K562 (cell line): ENCODE data around the gene OFD1. TPM values are rescaled to one million over a fixed set of nuclear protein-coding genes. Genes with fewer than 3 reads are reported as not detected.

Experiments
- ATAC-seq: fragments of 200-7000 bp; cut with Tn5 transposase; 3 replicates; pipeline ENCODE4 v1.9.1; 2020; ENCODE audit warnings: moderate library complexity
- BruUV-seq: library from RNA; stranded (reverse); fragments of 400-500 nt; replicated peaks from 2 replicates; lab custom pipeline; 2021; lab: Mats Ljungman, UMichigan
- CTCF ChIA-PET: fragments of 300-600 bp; formaldehyde crosslinking; extraction: SDS; loops from one replicate; lab custom pipeline; 2021; ENCODE audit warnings: low intra/inter-chr PET ratio; lab: Yijun Ruan, JAX
- POLR2A ChIA-PET: fragments of 300-600, 350-650 bp; sonication (Branson Sonifier 250); formaldehyde crosslinking; extraction: SDS; loops from one replicate; lab custom pipeline; 2021; ENCODE audit warnings: antibody characterized with exemption, inconsistent platforms; lab: Yijun Ruan, JAX
- DNase-seq, 4 experiments: peaks; one replicate each; pipeline versions ENCODE4 v3.0.0 to v3.0.0-alpha.2; 2011 to 2018; ENCODE audit warnings: low spot score in 3 of 4, mixed read lengths in 3 of 4; ENCODE audit errors: extremely low read depth in 1 of 4
- FAIRE-seq: peaks from 2 replicates; lab custom pipeline; 2011; peaks lifted over from hg19 to GRCh38; lab: Jason Lieb, UNC
- H2AFZ ChIP-seq: 2 replicates; pipeline ENCODE4 v1.6.0; 2011; ENCODE audit warnings: low read depth, low read length, control low read depth, inconsistent platforms
- H3K27ac ChIP-seq: fragments of 200-600 bp; 3 replicates; pipeline ENCODE4 v1.8.0; 2011; ENCODE audit warnings: low read depth, mild to moderate bottlenecking, control low read depth, inconsistent platforms, low read length, moderate library complexity, mixed read lengths; ENCODE audit errors: extremely low read depth
- H3K27me3 ChIP-seq, 2 experiments: fragments of 300-600 bp in 1 of 2; 2 replicates in 1 of 2; 3 replicates in 1 of 2; pipeline versions ENCODE4 v1.6.0 to v1.8.0; 2011; ENCODE audit warnings: inconsistent platforms in 2 of 2, low read length in 2 of 2, mild to moderate bottlenecking in 1 of 2, mixed read lengths in 1 of 2, moderate library complexity in 1 of 2; ENCODE audit not compliant: control insufficient read depth in 2 of 2, insufficient read depth in 2 of 2
- H3K36me3 ChIP-seq: fragments of 300-600 bp; 3 replicates; pipeline ENCODE4 v1.8.0; 2011; ENCODE audit warnings: mild to moderate bottlenecking, low read length, inconsistent platforms; ENCODE audit not compliant: control insufficient read depth, insufficient read depth
- H3K4me1 ChIP-seq, 2 experiments: fragments of 200-600 bp in 1 of 2; replicated peaks in 1 of 2; 2 replicates in 1 of 2; 3 replicates in 1 of 2; pipeline versions ENCODE4 v1.5.1 to v1.8.0; 2011; ENCODE audit warnings: inconsistent platforms in 2 of 2, low read length in 2 of 2, mild to moderate bottlenecking in 1 of 2, mixed read lengths in 1 of 2, moderate library complexity in 1 of 2; ENCODE audit not compliant: control insufficient read depth in 2 of 2, insufficient read depth in 2 of 2
- H3K4me2 ChIP-seq: 2 replicates; pipeline ENCODE4 v1.6.1; 2011; ENCODE audit warnings: low read length, control low read depth, inconsistent platforms, mixed read lengths; ENCODE audit not compliant: insufficient read depth
- H3K4me3 ChIP-seq: fragments of 200-600 bp; sonication (generic), shearing (Covaris generic); 2 replicates; pipeline ENCODE4 v1.5.1; 2016; ENCODE audit warnings: control low read depth, inconsistent platforms
- H3K79me2 ChIP-seq: fragments of 200-600 bp; 3 replicates; pipeline ENCODE4 v1.8.0; 2011; ENCODE audit warnings: low read length, inconsistent platforms; ENCODE audit not compliant: control insufficient read depth, insufficient read depth
- H3K9ac ChIP-seq, 2 experiments: 2 replicates each; pipeline versions ENCODE4 v1.6.0 to v1.6.1; 2011; ENCODE audit warnings: low read depth in 2 of 2, low read length in 2 of 2, control low read depth in 1 of 2, inconsistent platforms in 1 of 2, mild to moderate bottlenecking in 1 of 2, mixed read lengths in 1 of 2; ENCODE audit not compliant: insufficient read depth in 1 of 2
- H3K9me1 ChIP-seq: one replicate; pipeline ENCODE4 v1.6.0; 2011; ENCODE audit warnings: inconsistent platforms, mild to moderate bottlenecking, low read length, moderate library complexity; ENCODE audit not compliant: control insufficient read depth, insufficient read depth
- H3K9me3 ChIP-seq: replicated peaks from 2 replicates; pipeline ENCODE4 v1.5.1; 2011; ENCODE audit warnings: low read depth, low read length, inconsistent platforms; ENCODE audit not compliant: control insufficient read depth, insufficient read depth
- H4K20me1 ChIP-seq: replicated peaks from 2 replicates; pipeline ENCODE4 v1.6.1; 2011; ENCODE audit warnings: low read length, inconsistent platforms, mixed read lengths; ENCODE audit not compliant: control insufficient read depth, insufficient read depth
- CBFA2T3 ChIP-seq: fragments of 450-650 bp; IDR thresholded peaks from 2 replicates; pipeline ENCODE4 v1.6.1; 2017
- HBP1 ChIP-seq: fragments of 450-650 bp; formaldehyde crosslinking; IDR thresholded peaks from 2 replicates; pipeline ENCODE4 v1.4.0; 2022; ENCODE audit warnings: missing genetic modification characterization
- NCOA6 ChIP-seq: fragments of 450-650 bp; IDR thresholded peaks from 2 replicates; pipeline ENCODE4 v1.6.1; 2017; ENCODE audit warnings: mild to moderate bottlenecking
- YBX1 ChIP-seq: fragments of 450-650 bp; IDR thresholded peaks from 2 replicates; pipeline ENCODE4 v1.7.1; 2016; ENCODE audit warnings: mild to moderate bottlenecking
- ZBTB40 ChIP-seq, 2 experiments: fragments of 450-650 bp in 1 of 2; sonication (generic) in 1 of 2; formaldehyde crosslinking in 1 of 2; IDR thresholded peaks; 2 replicates each; pipeline versions ENCODE4 v1.7.1 to v1.9.0; 2016 to 2022; ENCODE audit warnings: inconsistent platforms in 1 of 2, mild to moderate bottlenecking in 1 of 2, missing genetic modification reagents in 1 of 2
- ZNF408 ChIP-seq: fragments of 250-450 bp; sonication (Bioruptor Pico); IDR thresholded peaks from 2 replicates; pipeline ENCODE4 v1.4.0; 2020; ENCODE audit warnings: low read depth, mild to moderate bottlenecking, moderate library complexity
- ZNF707 ChIP-seq: fragments of 250-450 bp; sonication (Bioruptor Pico); conservative IDR thresholded peaks from 2 replicates; pipeline ENCODE4 v1.8.0; 2022; ENCODE audit warnings: inconsistent platforms, mild to moderate bottlenecking, moderate library complexity
- ZNF780A ChIP-seq: fragments of 250-450 bp; sonication (Bioruptor Pico); IDR thresholded peaks from 2 replicates; pipeline ENCODE4 v1.5.0; 2021; ENCODE audit warnings: mild to moderate bottlenecking
- WGBS: fragments of 100-300 bp; shearing (Covaris generic); methylation state at CpG from one replicate; pipeline ENCODE4 v1.1.6; 2016; ENCODE audit warnings: low coverage, mixed read lengths; ENCODE audit not compliant: insufficient coverage; ENCODE audit errors: missing lambda C conversion rate; 5-methylcytosine and 5-hydroxymethylcytosine counted together
- in situ Hi-C: fragments of 300-500 bp; cut with MboI; formaldehyde crosslinking; loops from 4 replicates; pipeline ENCODE4 v1.15.0; 2018; ENCODE audit warnings: inconsistent platforms, mixed read lengths
- intact Hi-C: fragments of 100-400 bp; cut with micrococcal nuclease; formaldehyde crosslinking; loops from 2 replicates; pipeline ENCODE4 v1.14.2; 2022
- polyA plus RNA-seq, 8 experiments: library from polyadenylated mRNA; depleted of rRNA in 4 of 8; stranded (reverse) in 5 of 8; unstranded in 3 of 8; fragments of >200 nt; fragmentation: Nextera tagmentation in 2 of 8; fragmentation: Illumina TruSeq in 1 of 8; extraction: Ambion mirVana in 2 of 8; extraction: Trizol in 1 of 8; gene quantifications; 2 replicates each; pipeline versions ENCODE4 v1.2.1 to v1.2.3, GENCODE V29; 2011 to 2014; ENCODE audit warnings: inconsistent platforms in 1 of 8, missing spikeins in 1 of 8
- total RNA-seq, 7 experiments: library from RNA; depleted of rRNA in 6 of 7; stranded (reverse); fragments of >200 nt in 6 of 7; fragmentation: Illumina TruSeq in 2 of 7; extraction: Trizol in 2 of 7; gene quantifications; 2 replicates each; pipeline versions ENCODE4 v1.2.1 to v1.2.3, GENCODE V29; 2011 to 2021; ENCODE audit warnings: low replicate concordance in 1 of 7

OFD1 gene
- total and polyA plus RNA-seq, 9 of the 15 experiments (the other 6 are each of a cell fraction or from before 2014, with no cell fraction given) = 22.0 to 49.1 (median 30.2) TPM

GRCh38 chrX:13688958-13689740 lies 45.4 kb upstream of the OFD1 start, which contains the start of gene RAB9A:
RAB9A (plus strand) TSS chrX:13689128; CDS start chrX:13708747, 19,619 bp downstream.
- Histone ChIP-seq H3K9me3 (no peaks in the 10 kb centered on the region), H3K4me1 (peaks cover 6 to 24% of the 10 kb centered on the region in 2 experiments; a peak in 2 of 5 replicates), H2AFZ (peak within 1 kb of the TSS; percentile 97), H3K27ac (peak within 1 kb of the TSS; percentile 93), H3K9me1 (no peaks in the 10 kb centered on the region), H3K4me3 (peak within 1 kb of the TSS; percentile 95), H3K27me3 (no peaks in the 10 kb centered on the region), H3K79me2 (peaks cover 50% of the 10 kb centered on the region), H3K4me2 (peak within 1 kb of the TSS; percentile 89), H3K36me3 (peaks cover 7% of the 10 kb centered on the region; the same call in 1 of the 3 replicates), H3K9ac (peak within 1 kb of the TSS; percentile 92), H4K20me1 (peaks cover 10% of the 10 kb centered on the region; the same call in 1 of the 2 replicates)
- POLR2A ChIA-PET = interaction anchor here (0.7 to 1.9 kb wide), 4 partner anchors 8 to 178 kb away, joined by 4 to 8 read pairs (median 5); no protein-coding TSS in a partner anchor
- intact Hi-C loops (loop anchor here (1.0 kb wide), 1 partner anchor 20 kb away; no protein-coding TSS in a partner anchor), in situ Hi-C loops (no loop called here)
- DNase-seq (peak; percentile 87 to 92 (median 90)), ATAC-seq (peak; percentile 94), FAIRE-seq (peak; percentile 29)
- CTCF ChIA-PET = no interaction called here
- WGBS = 2% methylated on average over 15 of the region's 68 CpGs
- no TSS peak for BruUV-seq
- TF ChIP-seq ZNF408 (CRISPR knock-in tag) (no peak), ZNF707 (CRISPR knock-in tag) (no peak), YBX1 (no peak), ZNF780A (CRISPR knock-in tag) (no peak), ZBTB40 (IDR thresholded peaks at IDR 0.05) (peak; percentile 33; the same call in 1 of the 2 replicates), ZBTB40 (CRISPR knock-in tag; IDR thresholded peaks at IDR 0.05) (no peak), HBP1 (CRISPR knock-in tag) (no peak), NCOA6 (no peak), CBFA2T3 (0 out of 2 replicates have a peak, but pooled peaks have one; percentile 4)
